ENCODE data around the gene FKBP8.
A peak's percentile ranks its signal among the peaks of the same experiment; 100 is the strongest.

FKBP8 gene

DNA sequence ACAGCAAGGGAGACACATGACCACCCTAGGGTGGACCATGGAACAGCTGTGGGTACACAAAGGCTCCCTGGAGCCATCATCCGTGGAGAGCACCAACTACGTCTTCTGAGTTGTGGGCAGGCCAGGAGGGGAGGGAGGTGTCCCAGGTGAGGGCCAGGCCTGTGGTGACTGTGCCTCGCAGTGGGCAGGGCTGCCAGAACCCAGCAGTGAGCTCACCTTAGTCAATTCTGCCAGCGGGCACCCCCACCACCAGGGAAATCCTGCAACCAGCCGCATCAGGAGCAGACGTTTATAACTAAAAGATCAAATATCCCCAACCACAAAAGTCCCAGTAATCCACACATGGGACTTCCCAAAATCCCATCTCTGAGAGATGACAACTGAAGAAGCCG, 41.1 kb downstream of the FKBP8 start:
- DNase-seq (ENCODE audit: low spot score): no peak

DNA sequence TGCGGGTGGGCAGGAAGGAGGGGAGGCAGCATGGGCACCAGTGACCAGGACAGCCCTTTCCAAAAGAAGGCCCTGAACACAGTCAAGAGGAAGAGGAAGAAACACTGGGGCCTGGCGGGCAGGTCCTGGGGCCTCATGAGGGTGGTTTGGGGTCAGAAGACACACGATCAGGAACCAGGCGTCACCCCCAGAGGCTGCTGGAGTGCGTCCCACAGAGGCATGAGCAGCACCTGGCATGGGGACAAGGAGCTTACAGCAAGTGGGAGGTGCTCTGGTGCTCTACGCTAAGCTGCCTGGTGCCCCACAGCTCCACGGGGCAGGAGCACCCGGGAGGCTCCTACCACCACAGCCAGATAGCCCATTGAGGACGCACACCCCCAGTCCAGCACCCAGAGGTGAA, 41.5 kb downstream of the FKBP8 start:
- no peak for DNase-seq (ENCODE audit: low spot score)

DNA sequence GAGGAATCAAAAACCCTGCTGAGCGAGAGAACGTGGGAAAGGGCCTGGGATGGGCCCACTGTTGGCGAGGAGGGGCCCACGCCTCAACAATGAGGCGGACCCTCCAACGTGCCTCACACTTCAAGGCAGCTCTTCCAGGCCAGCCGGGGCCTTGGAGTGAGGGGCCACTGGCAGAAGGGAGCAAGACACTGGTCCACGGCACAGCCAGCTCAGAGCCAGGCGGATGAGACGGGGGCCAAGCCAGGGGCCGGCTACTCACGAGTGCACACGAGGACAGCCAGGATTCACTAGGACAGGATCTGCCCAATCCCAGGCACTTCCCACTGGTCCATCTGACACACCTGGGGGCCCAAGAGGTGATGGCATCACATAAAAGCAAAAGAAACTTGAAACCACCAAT, 42.0 kb downstream of the FKBP8 start:
- no peak for DNase-seq (ENCODE audit: low spot score)

- no peak for DNase-seq (ENCODE audit: low spot score)
Measured at GRCh38 chr19:18500799-18501198, 42.6 kb downstream of the FKBP8 start.

GRCh38 chr19:18500376-18500775, 43.0 kb downstream of the FKBP8 start:
- DNase-seq (ENCODE audit: low spot score): no peak

- no peak for DNase-seq (ENCODE audit: low spot score)
Measured at GRCh38 chr19:18499055-18499775, 44.2 kb downstream of the FKBP8 start.

DNA sequence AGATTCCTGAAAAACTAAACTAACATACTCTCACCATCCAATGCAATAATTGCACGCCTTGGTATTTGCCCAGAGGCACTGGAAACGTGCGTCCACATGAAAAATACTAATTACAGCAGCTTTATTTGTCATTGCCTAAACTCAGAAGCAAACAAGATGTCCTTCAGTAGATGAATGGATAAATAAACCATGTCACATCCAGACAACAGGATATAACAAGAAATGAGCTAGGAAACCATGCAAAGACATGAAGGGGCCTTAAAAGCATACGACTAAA, 46.5 kb downstream of the FKBP8 start:
- DNase-seq (ENCODE audit: low spot score): no peak

DNA sequence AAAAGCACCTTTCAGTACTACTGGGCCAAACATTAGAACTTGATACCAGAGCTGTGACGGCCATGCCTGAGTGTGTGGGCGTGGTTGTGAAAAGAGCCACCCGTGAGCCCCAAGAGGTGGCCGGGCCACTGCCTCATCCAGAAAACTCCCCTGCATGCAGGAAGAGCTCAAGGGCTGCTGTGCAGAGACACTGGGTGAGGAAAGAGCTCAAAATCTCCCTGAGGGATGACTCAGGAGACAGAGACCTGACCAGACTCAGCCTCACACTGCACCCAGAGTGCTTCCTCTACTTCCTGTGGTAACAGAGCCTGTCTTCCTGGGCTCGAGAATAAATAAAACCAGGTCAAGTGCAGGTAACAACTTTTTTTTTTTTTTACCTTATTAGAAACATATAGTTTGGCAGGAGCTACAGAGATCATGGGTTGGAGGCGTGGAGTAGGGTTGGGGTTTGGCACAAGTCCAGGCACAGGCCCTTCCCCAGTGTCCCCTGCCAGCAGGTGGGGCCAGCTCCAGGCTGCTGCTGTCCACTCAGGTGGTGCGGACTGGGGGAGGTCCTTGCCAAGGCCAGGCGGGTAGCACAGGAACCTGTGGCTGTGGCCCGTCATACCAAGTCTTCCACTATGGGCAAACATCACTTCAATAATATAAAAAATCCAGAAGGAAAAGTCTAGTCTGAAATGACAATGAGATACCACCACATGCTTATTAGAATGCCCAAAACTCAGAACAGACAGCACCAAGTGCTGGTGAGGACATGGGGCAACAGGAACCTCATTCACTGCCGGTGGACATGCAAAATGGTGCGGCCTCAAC, 47.0 kb downstream of the FKBP8 start:
- DNase-seq (ENCODE audit: low spot score): peak; percentile 81

DNA sequence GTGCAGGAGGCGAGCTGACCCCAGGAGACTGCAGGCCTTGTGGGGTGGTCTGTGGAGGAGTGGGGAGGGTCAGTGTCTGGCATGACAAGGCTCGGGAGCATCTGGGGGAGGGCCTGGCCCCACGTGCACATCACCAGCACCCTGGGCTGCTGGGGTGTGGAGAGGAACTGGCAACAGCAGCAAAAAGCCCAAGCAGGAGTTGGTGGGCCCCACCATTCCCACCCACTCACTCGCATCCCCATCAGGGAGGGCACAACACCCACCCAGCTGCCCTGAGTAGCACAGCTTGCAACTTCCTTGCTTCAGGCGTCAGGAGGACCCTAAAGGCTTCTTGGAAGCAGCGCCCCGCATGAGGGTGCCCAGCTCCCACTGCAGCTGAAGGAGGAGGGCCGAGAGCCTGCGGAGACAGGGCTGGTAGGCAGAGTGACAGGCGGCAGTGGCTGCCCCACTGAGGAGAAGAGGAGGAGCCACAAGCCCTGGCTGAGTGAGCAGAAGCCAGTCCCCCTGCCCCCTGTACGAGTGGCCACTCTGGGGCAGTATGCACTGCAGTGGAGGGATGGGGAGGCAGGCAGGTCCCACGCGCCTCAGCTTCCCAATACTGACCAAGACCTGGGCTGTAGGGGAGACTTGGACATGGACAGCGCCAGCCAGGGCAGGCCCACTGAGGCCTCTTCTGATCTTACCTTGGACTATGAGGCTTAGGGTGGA, 48.0 kb downstream of the FKBP8 start:
- DNase-seq (ENCODE audit: low spot score): no peak

DNA sequence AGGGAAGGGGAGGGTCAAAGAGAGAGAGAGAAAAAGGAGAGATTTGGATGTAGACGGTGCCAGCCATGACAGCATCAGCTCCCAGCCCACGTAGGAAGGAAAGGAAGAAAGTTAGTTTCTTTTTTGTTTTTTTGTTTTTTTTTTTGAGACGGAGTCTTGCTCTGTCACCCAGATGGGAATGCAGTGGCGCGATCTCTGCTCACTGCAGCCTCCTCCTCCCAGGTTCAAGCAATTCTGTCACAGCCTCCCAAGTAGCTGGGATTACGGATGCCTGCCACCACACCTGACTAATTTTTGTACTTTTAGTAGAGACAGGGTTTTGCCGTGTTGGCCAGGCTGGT, 49.1 kb downstream of the FKBP8 start:
- no peak for DNase-seq (ENCODE audit: low spot score)

DNA sequence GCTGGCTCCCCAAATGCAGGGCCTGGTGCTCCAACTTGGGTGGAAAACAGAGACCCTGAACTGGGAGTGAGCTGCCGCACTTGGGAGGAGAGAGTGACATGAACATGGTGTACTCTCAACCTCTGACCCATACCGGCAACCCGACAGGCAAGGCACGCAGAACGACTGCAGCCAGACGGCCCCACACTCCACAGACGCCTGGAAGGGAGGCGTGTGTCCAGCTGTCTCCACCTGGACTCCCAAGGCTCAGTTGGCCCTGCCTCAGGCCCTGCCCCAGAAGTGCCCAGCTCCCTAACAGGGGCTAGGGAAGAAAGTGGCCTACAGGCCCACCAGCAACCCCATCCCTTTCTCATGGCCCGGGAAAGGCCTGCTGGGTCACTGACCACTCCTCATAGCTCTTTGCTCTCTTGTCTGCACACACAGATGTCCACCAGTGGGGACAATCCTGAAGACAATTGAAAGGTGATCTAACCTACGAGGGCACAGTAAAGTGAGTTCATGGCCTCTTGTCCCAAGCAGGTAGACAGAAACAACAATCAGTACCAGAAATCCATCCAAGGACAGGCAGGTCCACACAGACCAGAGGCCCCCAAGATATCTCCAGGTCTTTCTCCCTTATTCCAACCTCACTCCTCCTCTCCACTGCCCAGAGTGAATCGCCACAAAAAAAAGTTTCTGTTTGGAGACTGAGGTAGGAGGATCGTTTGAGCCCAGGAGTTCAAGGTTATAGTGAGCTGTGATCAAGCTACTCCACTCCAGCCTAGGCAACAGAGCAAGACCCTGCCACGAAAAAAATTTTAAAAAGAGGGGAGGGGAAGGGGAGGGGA, 49.7 kb downstream of the FKBP8 start:
- DNase-seq (ENCODE audit: low spot score): no peak

DNA sequence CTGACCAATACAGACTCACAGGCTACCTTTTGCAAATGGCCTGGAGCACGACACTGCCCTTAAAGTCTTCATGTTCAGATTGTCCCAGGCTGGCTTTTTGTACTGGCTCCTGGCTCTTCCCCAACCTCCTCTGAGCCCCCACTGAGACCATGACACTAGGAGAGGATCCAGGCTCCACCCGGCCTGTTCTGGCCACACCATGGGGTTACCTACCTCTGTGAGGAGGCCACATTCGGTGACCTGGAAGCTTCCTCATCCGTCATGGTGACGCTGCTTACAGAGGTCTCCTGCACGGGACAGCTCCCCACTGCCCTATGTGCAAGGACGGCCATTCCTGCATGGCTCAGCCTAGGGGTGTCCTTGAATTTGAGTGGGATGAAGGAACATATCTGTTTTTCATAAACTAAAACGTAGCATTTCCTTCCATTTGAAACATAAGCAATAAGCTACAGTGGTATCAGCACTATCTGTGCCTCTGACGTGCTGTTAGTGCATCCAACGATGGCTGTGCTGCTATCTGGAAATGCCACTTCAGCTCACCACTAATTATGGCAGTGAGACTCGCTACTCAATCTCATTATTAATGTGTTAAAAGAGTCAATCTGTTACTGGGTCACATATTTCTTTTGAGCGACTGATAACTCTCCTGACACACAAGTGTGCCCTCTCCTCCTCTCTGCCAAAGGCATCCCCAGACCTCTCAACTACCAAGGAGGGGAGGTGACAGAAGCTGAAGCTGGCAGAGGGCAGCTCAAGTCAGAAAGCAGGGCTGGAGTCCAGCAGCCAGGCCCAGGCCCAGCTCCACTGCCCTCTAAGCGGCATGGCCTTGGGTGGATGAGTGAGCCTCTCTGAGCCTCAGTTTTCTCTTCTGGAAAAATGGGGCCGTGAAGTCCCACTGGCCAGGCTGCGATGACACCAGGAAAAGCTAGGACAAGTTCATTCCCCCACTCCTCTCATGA, 51.1 kb downstream of the FKBP8 start:
- no peak for DNase-seq (ENCODE audit: low spot score)

GRCh38 chr19:18490728-18491127, 52.6 kb downstream of the FKBP8 start:
- no peak for DNase-seq (ENCODE audit: low spot score)

DNA sequence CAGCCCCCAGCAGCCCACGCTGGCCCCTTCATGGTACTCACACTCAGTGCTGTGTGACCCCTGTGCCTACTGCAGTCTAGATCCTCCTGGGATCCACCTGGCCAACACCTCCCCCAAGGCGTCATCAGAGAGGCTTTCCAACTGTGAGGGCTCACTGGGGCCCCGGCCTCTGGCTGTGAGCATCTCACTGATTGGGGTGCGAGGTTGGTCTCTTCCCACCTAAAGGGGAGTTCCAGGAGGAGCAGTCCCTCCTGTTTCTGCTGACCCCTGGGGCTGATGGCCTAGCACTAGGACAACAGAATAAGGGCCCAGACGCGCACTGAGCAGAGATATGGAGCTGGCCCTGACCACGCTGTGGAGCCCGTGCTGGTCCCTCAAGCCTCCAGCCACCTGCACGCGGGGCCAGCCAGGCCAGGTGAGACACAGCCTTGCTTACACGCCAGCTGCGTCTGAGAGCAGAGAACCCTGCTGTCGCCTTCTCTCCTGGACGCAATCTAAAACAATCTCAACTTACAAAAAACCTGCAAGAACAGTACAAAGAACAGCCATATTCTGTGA, 53.7 kb downstream of the FKBP8 start:
- no peak for DNase-seq (ENCODE audit: low spot score)

DNA sequence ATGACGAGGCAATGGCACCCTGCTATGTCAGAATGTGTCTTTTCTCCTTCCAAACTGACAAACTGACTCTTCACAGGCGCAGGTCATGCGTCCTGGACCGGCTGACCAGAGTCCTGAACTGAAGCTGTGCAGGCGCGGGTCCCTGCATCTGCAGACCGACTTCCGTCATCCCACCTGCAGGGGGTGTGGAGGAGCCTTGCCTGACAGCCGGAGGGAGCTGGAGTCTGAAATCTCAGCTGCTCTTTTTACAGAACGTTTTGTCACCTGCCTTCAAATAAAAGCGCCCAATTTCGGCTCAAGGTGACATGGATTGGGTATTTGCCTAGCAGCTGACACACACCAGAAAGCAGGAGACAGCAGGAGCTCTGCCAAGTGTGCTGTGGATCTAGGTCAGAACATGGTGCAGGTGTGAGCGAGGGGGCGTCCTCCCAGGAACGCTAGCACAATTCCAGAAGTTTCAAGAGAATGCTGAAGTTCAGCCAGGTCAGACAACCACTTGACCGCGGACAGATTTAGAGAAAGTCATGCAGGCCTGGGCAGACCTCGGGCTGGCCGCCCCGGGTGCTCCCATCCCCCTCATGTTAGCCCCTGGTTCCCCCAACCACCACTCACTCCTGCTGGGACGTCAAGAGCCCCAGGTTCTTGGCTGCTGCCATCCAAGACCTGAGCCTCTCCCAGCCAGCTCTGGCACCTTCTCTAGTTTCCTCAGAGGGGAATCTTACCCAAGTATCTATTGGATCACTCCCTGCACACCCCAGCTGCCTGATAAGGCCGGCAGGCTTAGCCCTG, 54.3 kb downstream of the FKBP8 start:
- DNase-seq (ENCODE audit: low spot score): no peak

GRCh38 chr19:18488403-18488723, 55.0 kb downstream of the FKBP8 start:
- DNase-seq (ENCODE audit: low spot score): no peak

- no peak for DNase-seq (ENCODE audit: low spot score)
Measured at GRCh38 chr19:18487576-18488402, 55.6 kb downstream of the FKBP8 start.

GRCh38 chr19:18486746-18487145, 56.6 kb downstream of the FKBP8 start:
- DNase-seq (ENCODE audit: low spot score): no peak

DNA sequence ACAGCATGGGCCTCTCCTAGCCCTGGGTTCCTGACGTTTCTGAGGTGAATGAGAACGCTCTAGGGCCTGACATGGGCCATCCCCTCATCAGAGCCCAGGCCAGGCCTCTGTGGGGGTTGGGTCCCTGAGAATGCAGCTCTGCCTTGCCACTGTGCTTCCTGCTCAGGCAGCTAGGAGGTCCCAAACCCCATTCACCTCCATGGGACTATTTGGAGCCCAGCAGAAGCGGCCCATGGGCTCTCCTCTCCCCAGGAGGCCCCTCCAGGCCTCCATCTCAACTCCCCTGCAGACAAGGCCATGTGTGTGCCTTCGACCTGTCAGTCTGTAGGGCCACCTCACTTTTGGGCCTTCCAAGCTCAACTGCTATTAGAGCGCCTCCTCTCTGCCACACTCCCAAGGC, 58.4 kb downstream of the FKBP8 start:
- no peak for DNase-seq (ENCODE audit: low spot score)
